CD14-positive monocyte (primary cell): ENCODE results near the gene C1QTNF7. TPM values are rescaled to one million over a fixed set of nuclear protein-coding genes. Genes with fewer than 3 reads are reported as not detected.

Experiments used
- DNase-seq, 3 donors: peaks; one replicate each; pipeline ENCODE4 v3.0.0-alpha.2; 2011 to 2022
- H2AFZ ChIP-seq: 2 replicates; pipeline ENCODE4 v1.6.0; 2012; ENCODE audit warnings: mild to moderate bottlenecking, low read depth, low read length, inconsistent platforms; ENCODE audit not compliant: insufficient read depth, poor library complexity, severe bottlenecking
- H3K27ac ChIP-seq, 2 donors: 1 replicate in 1 of 2; 2 replicates in 1 of 2; pipeline ENCODE4 v1.5.1; 2012 to 2013; ENCODE audit warnings: low read length in 2 of 2, control low read depth in 1 of 2, inconsistent platforms in 1 of 2, low read depth in 1 of 2, mild to moderate bottlenecking in 1 of 2
- H3K27me3 ChIP-seq, 2 donors: one replicate each; pipeline versions ENCODE4 v1.6.0 to v1.6.1; 2011 to 2013; ENCODE audit warnings: low read length in 2 of 2; ENCODE audit not compliant: control insufficient read depth in 2 of 2, insufficient read depth in 2 of 2
- H3K36me3 ChIP-seq, 2 donors: replicated peaks in 1 of 2; 1 replicate in 1 of 2; 2 replicates in 1 of 2; pipeline versions ENCODE4 v1.5.1 to v1.6.1; 2012 to 2013; ENCODE audit warnings: low read length in 2 of 2, control low read depth in 1 of 2, inconsistent platforms in 1 of 2, mild to moderate bottlenecking in 1 of 2; ENCODE audit not compliant: insufficient read depth in 2 of 2, control insufficient read depth in 1 of 2
- H3K4me1 ChIP-seq, 2 donors: 1 replicate in 1 of 2; 2 replicates in 1 of 2; pipeline versions ENCODE4 v1.5.1 to v1.6.1; 2012 to 2013; ENCODE audit warnings: low read length in 2 of 2, control low read depth in 1 of 2, inconsistent platforms in 1 of 2, mild to moderate bottlenecking in 1 of 2, moderate library complexity in 1 of 2; ENCODE audit not compliant: insufficient read depth in 2 of 2, control insufficient read depth in 1 of 2
- H3K4me2 ChIP-seq: replicated peaks from 2 replicates; pipeline ENCODE3; 2012; ENCODE audit warnings: low read length, moderate library complexity, mild to moderate bottlenecking; ENCODE audit not compliant: poor library complexity, severe bottlenecking; ENCODE audit errors: extremely low read depth
- H3K4me3 ChIP-seq, 3 experiments: fragments of 200-600 bp in 1 of 3; sonication (generic) in 1 of 3; replicated peaks in 1 of 3; 1 replicate in 2 of 3; 2 replicates in 1 of 3; pipeline ENCODE4 v1.5.1; 2011 to 2013; ENCODE audit warnings: low read length in 3 of 3, mild to moderate bottlenecking in 3 of 3, control low read depth in 2 of 3, low read depth in 2 of 3, inconsistent platforms in 1 of 3, moderate library complexity in 1 of 3
- H3K79me2 ChIP-seq: 2 replicates; pipeline ENCODE4 v1.6.0; 2012; ENCODE audit warnings: mild to moderate bottlenecking, control low read depth, inconsistent platforms, low read length, moderate library complexity; ENCODE audit not compliant: insufficient read depth
- H3K9ac ChIP-seq: 2 replicates; pipeline ENCODE4 v1.6.0; 2017; ENCODE audit warnings: low read length, mild to moderate bottlenecking; ENCODE audit not compliant: insufficient read depth, poor library complexity, severe bottlenecking
- H3K9me3 ChIP-seq, 2 donors: replicated peaks in 1 of 2; 1 replicate in 1 of 2; 2 replicates in 1 of 2; pipeline versions ENCODE4 v1.5.1 to v1.6.1; 2012 to 2013; ENCODE audit warnings: low read length in 2 of 2, control low read depth in 1 of 2; ENCODE audit not compliant: control insufficient read depth in 1 of 2, insufficient read depth in 1 of 2
- H4K20me1 ChIP-seq: 2 replicates; pipeline ENCODE4 v1.6.0; 2012; ENCODE audit warnings: mild to moderate bottlenecking, low read length, control low read depth, moderate library complexity; ENCODE audit not compliant: insufficient read depth
- H3K27ac Mint-ChIP-seq, 7 donors: one replicate each; pipeline ENCODE4 v1.8.0; 2020; ENCODE audit warnings: mild to moderate bottlenecking in 7 of 7, mixed read lengths in 7 of 7, moderate library complexity in 6 of 7, inconsistent platforms in 2 of 7
- H3K27me3 Mint-ChIP-seq, 3 donors: one replicate each; pipeline ENCODE4 v1.8.0; 2021 to 2022; ENCODE audit warnings: low read depth in 3 of 3, mild to moderate bottlenecking in 3 of 3, mixed read lengths in 3 of 3, moderate library complexity in 3 of 3, inconsistent platforms in 1 of 3
- H3K36me3 Mint-ChIP-seq, 2 donors: one replicate each; pipeline ENCODE4 v1.8.0; 2020; ENCODE audit warnings: mixed read lengths in 2 of 2, inconsistent platforms in 1 of 2, mild to moderate bottlenecking in 1 of 2
- H3K4me1 Mint-ChIP-seq: one replicate; pipeline ENCODE4 v1.8.0; 2020; ENCODE audit warnings: mild to moderate bottlenecking, mixed read lengths
- H3K4me3 Mint-ChIP-seq, 2 donors: one replicate each; pipeline ENCODE4 v1.8.0; 2020; ENCODE audit warnings: mild to moderate bottlenecking in 2 of 2, mixed read lengths in 2 of 2, moderate library complexity in 1 of 2
- H3K9me3 Mint-ChIP-seq, 7 donors: one replicate each; pipeline ENCODE4 v1.8.0; 2020 to 2022; ENCODE audit warnings: mixed read lengths in 7 of 7, mild to moderate bottlenecking in 6 of 7, moderate library complexity in 6 of 7, inconsistent platforms in 2 of 7
- WGBS: methylation state at CpG from one replicate; pipeline ENCODE4 v1.1.5; 2013; ENCODE audit warnings: missing lambda C conversion rate; ENCODE audit not compliant: insufficient coverage; 5-methylcytosine and 5-hydroxymethylcytosine counted together
- intact Hi-C, 2 donors: fragments of 100-400 bp; cut with micrococcal nuclease; formaldehyde crosslinking; loops; one replicate each; pipeline versions ENCODE4 v1.15.0 to v1.15.1; 2023
- polyA plus RNA-seq, 3 donors: library from polyadenylated mRNA; depleted of rRNA in 1 of 3; unstranded in 2 of 3; stranded (reverse) in 1 of 3; fragments of 300-500 nt in 2 of 3; fragments of >200 nt in 1 of 3; fragmentation: Illumina TruSeq in 2 of 3; gene quantifications; 1 replicate in 2 of 3; 2 replicates in 1 of 3; pipeline ENCODE4 v1.2.3, GENCODE V29; 2012 to 2021
- TF ChIP-seq, protein P1 (sequence below): fragments of 200-600 bp; IDR thresholded peaks from one replicate; pipeline ENCODE4 v1.8.0; 2022; ENCODE audit warnings: antibody characterized with exemption, mild to moderate bottlenecking

C1QTNF7 gene
- polyA plus RNA-seq, 3 donors, result not detected

DNA sequence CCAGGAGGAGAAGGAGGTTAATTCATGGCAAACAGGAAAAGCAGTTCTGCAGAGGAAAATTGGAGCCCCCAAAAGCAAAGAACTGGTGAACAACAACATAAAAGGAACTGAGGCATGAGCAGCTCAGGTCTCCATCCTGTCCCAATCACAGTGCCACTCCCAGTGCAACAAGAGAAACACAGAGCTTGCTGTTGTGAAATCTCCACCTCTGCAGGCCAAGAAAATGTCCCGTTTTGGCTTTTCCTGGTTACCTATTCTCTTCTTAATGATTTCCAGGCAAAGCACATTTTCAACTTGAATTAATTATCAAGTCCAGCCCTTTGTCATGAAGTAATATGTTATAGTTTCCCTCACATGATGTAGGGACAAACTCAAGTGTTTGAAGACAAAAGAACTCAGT is 778 bp downstream of the C1QTNF7 start:
- no peaks in the 10 kb centered on the region for H3K79me2 ChIP-seq
- Mint-ChIP-seq H3K4me3 (no peak overlapping the region), H3K9me3 (peaks cover 0 to 5% (median 2%) of the 10 kb centered on the region in 7 donors), H3K36me3 (peaks cover 0 to 7% of the 10 kb centered on the region in 2 donors), H3K27ac (peak overlapping the region in 6 of 7 donors; percentile 29 to 80 (median 52)), H3K4me1 (peaks cover 41% of the 10 kb centered on the region), H3K27me3 (no peaks in the 10 kb centered on the region)
- no peaks in the 10 kb centered on the region for H3K36me3 ChIP-seq
- no peaks in the 10 kb centered on the region for H4K20me1 ChIP-seq
- H3K4me3 ChIP-seq, result no peak overlapping the region
- H3K27me3 ChIP-seq, result no peaks in the 10 kb centered on the region
- no peak overlapping the region for H3K9ac ChIP-seq
- H3K4me2 ChIP-seq, result no peak overlapping the region
- no CpG with 5 or more reads among the region's 1 CpG for WGBS
- H3K27ac ChIP-seq, result peak overlapping the region; percentile 6 to 43
- TF ChIP-seq, protein P1, sequence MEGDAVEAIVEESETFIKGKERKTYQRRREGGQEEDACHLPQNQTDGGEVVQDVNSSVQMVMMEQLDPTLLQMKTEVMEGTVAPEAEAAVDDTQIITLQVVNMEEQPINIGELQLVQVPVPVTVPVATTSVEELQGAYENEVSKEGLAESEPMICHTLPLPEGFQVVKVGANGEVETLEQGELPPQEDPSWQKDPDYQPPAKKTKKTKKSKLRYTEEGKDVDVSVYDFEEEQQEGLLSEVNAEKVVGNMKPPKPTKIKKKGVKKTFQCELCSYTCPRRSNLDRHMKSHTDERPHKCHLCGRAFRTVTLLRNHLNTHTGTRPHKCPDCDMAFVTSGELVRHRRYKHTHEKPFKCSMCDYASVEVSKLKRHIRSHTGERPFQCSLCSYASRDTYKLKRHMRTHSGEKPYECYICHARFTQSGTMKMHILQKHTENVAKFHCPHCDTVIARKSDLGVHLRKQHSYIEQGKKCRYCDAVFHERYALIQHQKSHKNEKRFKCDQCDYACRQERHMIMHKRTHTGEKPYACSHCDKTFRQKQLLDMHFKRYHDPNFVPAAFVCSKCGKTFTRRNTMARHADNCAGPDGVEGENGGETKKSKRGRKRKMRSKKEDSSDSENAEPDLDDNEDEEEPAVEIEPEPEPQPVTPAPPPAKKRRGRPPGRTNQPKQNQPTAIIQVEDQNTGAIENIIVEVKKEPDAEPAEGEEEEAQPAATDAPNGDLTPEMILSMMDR, result no peak
- intact Hi-C loops, result no loop called here
- H3K9me3 ChIP-seq, result no peaks in the 10 kb centered on the region
- peak overlapping the region; percentile 54 for H2AFZ ChIP-seq
- H3K4me1 ChIP-seq, result peaks cover 24 to 30% of the 10 kb centered on the region in 2 donors
- DNase-seq, result peak in 2 of 3 donors; percentile 20 to 30

- H3K4me1 Mint-ChIP-seq, result peaks cover 29% of the 10 kb centered on the region
- no peaks in the 10 kb centered on the region for H3K27me3 Mint-ChIP-seq
- DNase-seq, result no peak
- no peaks in the 10 kb centered on the region for H3K36me3 ChIP-seq
- H3K9me3 ChIP-seq, result no peaks in the 10 kb centered on the region
- TF ChIP-seq, protein P1, result no peak
- no peak overlapping the region for H3K4me3 Mint-ChIP-seq
- H3K27me3 ChIP-seq, result no peaks in the 10 kb centered on the region
- no peak overlapping the region for H3K4me3 ChIP-seq
- H3K27ac ChIP-seq, result no peak overlapping the region
- H3K4me1 ChIP-seq, result peaks cover 0 to 16% of the 10 kb centered on the region in 2 donors
- H3K27ac Mint-ChIP-seq, result no peak overlapping the region
- H3K36me3 Mint-ChIP-seq, result peaks cover 0 to 7% of the 10 kb centered on the region in 2 donors
- H2AFZ ChIP-seq, result no peak overlapping the region
- intact Hi-C loops, result no loop called here
- H4K20me1 ChIP-seq, result no peaks in the 10 kb centered on the region
- no CpG with 5 or more reads among the region's 2 CpGs for WGBS
- H3K4me2 ChIP-seq, result no peak overlapping the region
- H3K9me3 Mint-ChIP-seq, result peaks cover 0 to 5% (median 0%) of the 10 kb centered on the region in 7 donors
- H3K79me2 ChIP-seq, result no peaks in the 10 kb centered on the region
- H3K9ac ChIP-seq, result no peak overlapping the region
Measured at GRCh38 chr4:15434091-15434490, 6.3 kb downstream of the C1QTNF7 start.
